GM12865 (cell line): Measurements from ENCODE around the gene EMP3.

Source experiments
- DNase-seq: peaks from one replicate; pipeline ENCODE4 v3.0.0; 2010; ENCODE audit warnings: low read depth
- H3K4me3 ChIP-seq: 2 replicates; pipeline ENCODE4 v1.5.1; 2011; ENCODE audit warnings: mild to moderate bottlenecking, low read depth, low read length, control low read depth
- CTCF ChIP-seq: IDR thresholded peaks from 2 replicates; pipeline ENCODE4 v1.5.1; 2011; ENCODE audit warnings: low read length, control low read depth, low read depth, inconsistent platforms; ENCODE audit not compliant: insufficient read depth; ENCODE audit errors: missing control alignments

The EMP3 gene

DNA sequence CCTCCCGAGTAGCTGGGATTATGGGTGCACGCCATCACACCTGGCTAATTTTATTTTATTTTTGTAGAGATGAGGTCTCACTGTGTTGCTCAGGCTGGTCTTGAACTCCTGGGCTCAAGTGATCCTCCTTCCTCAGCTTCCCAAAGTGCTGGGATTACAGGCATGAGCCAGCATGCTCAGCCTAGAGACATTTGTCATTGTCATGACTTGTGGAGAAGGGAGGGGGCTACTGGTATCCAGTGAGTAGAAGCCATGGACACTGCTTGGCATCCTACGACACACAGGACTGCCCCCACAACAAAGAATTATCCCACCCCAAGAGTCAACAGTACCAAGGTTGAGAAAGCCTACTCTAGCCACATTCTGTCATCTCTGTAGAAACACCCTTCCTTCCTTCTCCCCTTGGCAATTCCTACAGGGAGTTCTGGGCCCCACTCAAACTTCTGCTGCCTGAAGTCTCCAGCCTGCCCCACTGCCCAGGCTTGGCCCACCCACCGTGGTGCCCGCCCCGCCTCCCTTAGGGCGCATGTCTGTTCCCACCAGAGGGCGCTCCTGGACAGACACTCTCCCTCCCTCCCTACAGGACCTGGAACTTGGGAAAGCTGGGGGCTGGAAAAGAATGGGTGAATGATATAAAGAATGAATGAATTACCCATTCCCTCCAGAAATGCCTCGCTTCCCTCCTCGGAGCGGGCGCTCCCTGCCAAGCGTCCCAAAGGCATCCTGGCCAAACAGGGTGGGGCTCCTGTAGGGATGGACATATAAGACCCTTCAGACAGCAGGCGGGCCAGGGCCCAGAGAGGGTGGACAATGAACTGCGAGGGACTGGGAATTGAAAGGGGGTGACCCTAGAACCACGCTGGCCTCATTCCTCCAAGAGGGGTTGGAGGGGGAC is 5.5 kb upstream of the EMP3 start:
- DNase-seq = peak; percentile 76
- H3K4me3 ChIP-seq = no peak overlapping the region
- TF ChIP-seq CTCF = peak; percentile 87

- H3K4me3 ChIP-seq = peak overlapping the region; percentile 70
- DNase-seq = peak; percentile 98
- no peak for TF ChIP-seq CTCF
Observed at GRCh38 chr19:48321372-48321621, 4.1 kb upstream of the EMP3 start.

- DNase-seq = peak; percentile 100
- TF ChIP-seq CTCF = no peak
- H3K4me3 ChIP-seq = peak overlapping the region; percentile 89
Observed at GRCh38 chr19:48321622-48322591, 3.4 kb upstream of the EMP3 start.

DNA sequence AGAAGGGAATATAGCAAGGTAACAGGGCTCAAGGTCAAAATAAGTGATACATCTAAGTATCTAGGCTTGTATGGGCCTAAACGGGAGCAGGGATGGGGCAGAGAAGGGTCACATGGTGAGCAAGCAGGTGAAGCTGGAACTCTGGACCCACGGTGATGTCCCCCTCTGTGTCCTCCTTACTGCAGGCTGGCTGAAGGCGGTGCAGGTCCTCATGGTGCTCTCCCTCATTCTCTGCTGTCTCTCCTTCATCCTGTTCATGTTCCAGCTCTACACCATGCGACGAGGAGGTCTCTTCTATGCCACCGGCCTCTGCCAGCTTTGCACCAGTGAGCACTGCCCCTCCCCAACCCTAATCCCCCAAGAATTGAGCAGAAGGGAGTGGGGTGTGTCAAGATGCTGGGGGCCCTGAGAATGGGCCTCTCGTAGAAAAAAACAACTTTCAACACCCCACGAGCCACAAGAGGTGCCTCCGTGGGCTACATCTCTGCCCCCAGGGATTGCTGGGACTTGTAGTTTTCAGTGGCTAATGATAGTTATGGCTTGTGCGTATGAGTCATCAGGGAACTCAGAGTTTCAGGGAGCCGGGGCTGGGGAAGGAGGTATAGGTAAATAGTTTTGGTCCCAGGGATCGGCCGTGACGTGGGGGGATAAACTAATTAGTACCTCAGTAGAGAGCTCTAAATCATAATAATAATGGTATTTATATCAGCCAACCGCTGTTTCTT is 4.0 kb downstream of the EMP3 start:
- H3K4me3 ChIP-seq = peak overlapping the region; percentile 55
- no peak for TF ChIP-seq CTCF
- peak; percentile 77 for DNase-seq

DNA sequence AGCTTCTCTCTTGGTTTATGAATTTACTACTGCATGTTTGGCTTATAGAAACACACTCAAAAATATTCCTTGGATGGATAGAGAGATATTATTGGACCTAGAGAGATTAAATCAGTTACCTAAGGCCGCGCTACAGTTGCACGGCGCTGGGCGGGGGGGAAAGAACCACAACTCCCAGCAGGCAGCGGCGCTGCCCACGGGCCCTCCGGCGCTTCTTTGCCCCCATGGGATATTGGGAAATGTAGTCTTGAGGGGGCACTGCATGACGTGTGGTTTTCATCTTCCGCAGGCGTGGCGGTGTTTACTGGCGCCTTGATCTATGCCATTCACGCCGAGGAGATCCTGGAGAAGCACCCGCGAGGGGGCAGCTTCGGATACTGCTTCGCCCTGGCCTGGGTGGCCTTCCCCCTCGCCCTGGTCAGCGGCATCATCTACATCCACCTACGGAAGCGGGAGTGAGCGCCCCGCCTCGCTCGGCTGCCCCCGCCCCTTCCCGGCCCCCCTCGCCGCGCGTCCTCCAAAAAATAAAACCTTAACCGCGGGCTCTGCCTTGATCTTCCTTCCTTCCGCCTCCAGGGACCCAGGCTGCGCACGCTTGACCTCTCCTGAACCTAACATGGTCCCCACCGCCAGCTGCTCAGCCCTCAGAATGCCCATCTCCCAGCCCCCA is 4.8 kb downstream of the EMP3 start:
- H3K4me3 ChIP-seq = peak overlapping the region; percentile 55
- peak; percentile 95 for DNase-seq
- TF ChIP-seq CTCF = no peak

DNA sequence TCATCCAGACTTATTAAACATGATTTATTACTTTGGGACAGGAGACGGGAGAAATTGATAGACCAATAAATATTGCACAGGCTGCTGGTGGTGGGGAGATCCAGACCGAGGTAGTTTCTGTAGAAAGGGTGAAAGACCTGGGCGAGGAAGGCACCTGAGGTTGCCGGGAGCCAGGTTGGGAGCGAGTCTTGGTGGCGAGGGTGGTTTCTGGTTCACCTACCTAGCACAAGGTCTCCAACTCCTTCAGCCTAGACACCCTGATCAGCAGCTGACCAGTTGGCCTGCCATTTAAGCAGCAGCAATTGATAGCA is 7.0 kb downstream of the EMP3 start:
- TF ChIP-seq CTCF = no peak
- H3K4me3 ChIP-seq = peak overlapping the region; percentile 22
- DNase-seq = no peak
